Measurements from ENCODE around the gene PTPN23. TPM values are rescaled to one million over a fixed set of nuclear protein-coding genes. Genes with fewer than 3 reads are reported as not detected.

PTPN23 gene
- total and polyA plus RNA-seq, 12 donors, result 9.2 to 23.4 (median 19.6) TPM

DNA sequence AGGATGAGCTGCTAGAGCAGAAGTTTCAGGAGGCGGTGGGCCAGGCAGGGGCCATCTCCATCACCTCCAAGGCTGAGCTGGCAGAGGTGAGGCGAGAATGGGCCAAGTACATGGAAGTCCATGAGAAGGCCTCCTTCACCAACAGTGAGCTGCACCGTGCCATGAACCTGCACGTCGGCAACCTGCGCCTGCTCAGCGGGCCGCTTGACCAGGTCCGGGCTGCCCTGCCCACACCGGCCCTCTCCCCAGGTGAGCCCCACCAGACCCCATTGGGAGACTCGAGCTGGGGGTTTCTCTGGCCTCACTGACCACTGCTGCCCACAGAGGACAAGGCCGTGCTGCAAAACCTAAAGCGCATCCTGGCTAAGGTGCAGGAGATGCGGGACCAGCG lies 28.0 kb downstream of the PTPN23 start:
- DNase-seq (no peak), ATAC-seq (no peak)
- TF ChIP-seq, protein P1, sequence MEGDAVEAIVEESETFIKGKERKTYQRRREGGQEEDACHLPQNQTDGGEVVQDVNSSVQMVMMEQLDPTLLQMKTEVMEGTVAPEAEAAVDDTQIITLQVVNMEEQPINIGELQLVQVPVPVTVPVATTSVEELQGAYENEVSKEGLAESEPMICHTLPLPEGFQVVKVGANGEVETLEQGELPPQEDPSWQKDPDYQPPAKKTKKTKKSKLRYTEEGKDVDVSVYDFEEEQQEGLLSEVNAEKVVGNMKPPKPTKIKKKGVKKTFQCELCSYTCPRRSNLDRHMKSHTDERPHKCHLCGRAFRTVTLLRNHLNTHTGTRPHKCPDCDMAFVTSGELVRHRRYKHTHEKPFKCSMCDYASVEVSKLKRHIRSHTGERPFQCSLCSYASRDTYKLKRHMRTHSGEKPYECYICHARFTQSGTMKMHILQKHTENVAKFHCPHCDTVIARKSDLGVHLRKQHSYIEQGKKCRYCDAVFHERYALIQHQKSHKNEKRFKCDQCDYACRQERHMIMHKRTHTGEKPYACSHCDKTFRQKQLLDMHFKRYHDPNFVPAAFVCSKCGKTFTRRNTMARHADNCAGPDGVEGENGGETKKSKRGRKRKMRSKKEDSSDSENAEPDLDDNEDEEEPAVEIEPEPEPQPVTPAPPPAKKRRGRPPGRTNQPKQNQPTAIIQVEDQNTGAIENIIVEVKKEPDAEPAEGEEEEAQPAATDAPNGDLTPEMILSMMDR (IDR thresholded peaks at IDR 0.05), result no peak
- intact Hi-C loops (cut with DNase I), result no loop called here
- 92 to 95% methylated on average over 15 of the region's 15 CpGs for WGBS, 2 donors
- Histone ChIP-seq H3K36me3 (peaks cover 4 to 87% (median 57%) of the 10 kb centered on the region in 9 donors), H3K9me3 (no peaks in the 10 kb centered on the region), H3K4me3 (no peak overlapping the region), H3K4me1 (peaks cover 5 to 22% (median 17%) of the 10 kb centered on the region in 9 donors), H3K27me3 (no peaks in the 10 kb centered on the region), H3K27ac (no peak overlapping the region)

DNA sequence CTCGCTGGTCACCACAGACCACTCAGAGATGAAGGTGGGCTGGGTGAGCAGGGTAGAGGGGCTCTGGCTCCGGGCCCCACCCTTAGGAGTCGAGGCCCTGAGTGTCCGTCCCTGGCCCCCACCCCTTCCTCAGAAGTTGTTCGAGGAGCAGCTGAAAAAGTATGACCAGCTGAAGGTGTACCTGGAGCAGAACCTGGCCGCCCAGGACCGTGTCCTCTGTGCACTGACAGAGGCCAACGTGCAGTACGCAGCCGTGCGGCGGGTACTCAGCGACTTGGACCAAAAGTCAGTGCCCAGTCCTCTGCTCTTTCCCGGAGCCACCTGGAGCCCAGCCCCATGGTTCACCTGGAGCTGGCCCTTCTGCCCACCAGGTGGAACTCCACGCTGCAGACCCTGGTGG lies 28.5 kb downstream of the PTPN23 start:
- no peaks in the 10 kb centered on the region for H3K27me3 ChIP-seq
- TF ChIP-seq, protein P1 (IDR thresholded peaks at IDR 0.05), result no peak
- ATAC-seq, result no peak
- H3K4me3 ChIP-seq, result no peak overlapping the region
- H3K9me3 ChIP-seq, result no peaks in the 10 kb centered on the region
- intact Hi-C loops (cut with DNase I), result no loop called here
- no peak overlapping the region for H3K27ac ChIP-seq
- peaks cover 5 to 20% (median 15%) of the 10 kb centered on the region in 9 donors for H3K4me1 ChIP-seq
- 92 to 94% methylated on average over 15 of the region's 15 CpGs for WGBS, 2 donors
- H3K36me3 ChIP-seq, result peaks cover 4 to 91% (median 62%) of the 10 kb centered on the region in 9 donors
- peak in 1 of 2 donors; percentile 16 for DNase-seq

DNA sequence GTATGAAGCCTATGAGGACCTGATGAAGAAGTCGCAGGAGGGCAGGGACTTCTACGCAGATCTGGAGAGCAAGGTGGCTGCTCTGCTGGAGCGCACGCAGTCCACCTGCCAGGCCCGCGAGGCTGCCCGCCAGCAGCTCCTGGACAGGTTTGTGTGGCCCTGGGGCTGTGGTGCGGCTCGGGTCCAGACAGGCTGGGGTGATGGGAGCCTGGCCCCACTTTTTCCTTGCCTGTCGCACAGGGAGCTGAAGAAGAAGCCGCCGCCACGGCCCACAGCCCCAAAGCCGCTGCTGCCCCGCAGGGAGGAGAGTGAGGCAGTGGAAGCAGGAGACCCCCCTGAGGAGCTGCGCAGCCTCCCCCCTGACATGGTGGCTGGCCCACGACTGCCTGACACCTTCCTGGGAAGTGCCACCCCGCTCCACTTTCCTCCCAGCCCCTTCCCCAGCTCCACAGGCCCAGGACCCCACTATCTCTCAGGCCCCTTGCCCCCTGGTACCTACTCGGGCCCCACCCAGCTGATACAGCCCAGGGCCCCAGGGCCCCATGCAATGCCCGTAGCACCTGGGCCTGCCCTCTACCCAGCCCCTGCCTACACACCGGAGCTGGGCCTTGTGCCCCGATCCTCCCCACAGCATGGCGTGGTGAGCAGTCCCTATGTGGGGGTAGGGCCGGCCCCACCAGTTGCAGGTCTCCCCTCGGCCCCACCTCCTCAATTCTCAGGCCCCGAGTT lies 29.0 kb downstream of the PTPN23 start:
- WGBS, 2 donors, result 93 to 95% methylated on average over 26 of the region's 26 CpGs
- TF ChIP-seq, protein P1 (IDR thresholded peaks at IDR 0.05), result no peak
- ATAC-seq (no peak), DNase-seq (no peak)
- Histone ChIP-seq H3K27me3 (no peaks in the 10 kb centered on the region), H3K27ac (no peak overlapping the region), H3K36me3 (peaks cover 4 to 97% (median 63%) of the 10 kb centered on the region in 9 donors), H3K9me3 (no peaks in the 10 kb centered on the region), H3K4me3 (no peak overlapping the region), H3K4me1 (peaks cover 5 to 14% (median 9%) of the 10 kb centered on the region in 9 donors)
- intact Hi-C loops (cut with DNase I), result no loop called here

DNA sequence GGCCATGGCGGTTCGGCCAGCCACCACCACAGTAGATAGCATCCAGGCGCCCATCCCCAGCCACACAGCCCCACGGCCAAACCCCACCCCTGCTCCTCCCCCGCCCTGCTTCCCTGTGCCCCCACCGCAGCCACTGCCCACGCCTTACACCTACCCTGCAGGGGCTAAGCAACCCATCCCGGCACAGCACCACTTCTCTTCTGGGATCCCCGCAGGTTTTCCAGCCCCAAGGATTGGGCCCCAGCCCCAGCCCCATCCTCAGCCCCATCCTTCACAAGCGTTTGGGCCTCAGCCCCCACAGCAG lies 29.5 kb downstream of the PTPN23 start:
- 81 to 82% methylated on average over 10 of the region's 10 CpGs for WGBS, 2 donors
- peaks cover 4 to 99% (median 68%) of the 10 kb centered on the region in 9 donors for H3K36me3 ChIP-seq
- no peak overlapping the region for H3K27ac ChIP-seq
- peaks cover 3 to 9% (median 4%) of the 10 kb centered on the region in 9 donors for H3K4me1 ChIP-seq
- no peaks in the 10 kb centered on the region for H3K27me3 ChIP-seq
- no peak overlapping the region for H3K4me3 ChIP-seq
- H3K9me3 ChIP-seq, result no peaks in the 10 kb centered on the region
- TF ChIP-seq, protein P1 (IDR thresholded peaks at IDR 0.05), result no peak
- no peak for DNase-seq
- no peak for ATAC-seq
- intact Hi-C loops (cut with DNase I), result no loop called here
